GM19467 (cell line): ENCODE results near the gene TOGARAM2.
"Not testable (repeated sequence)": the region's sequence is repeated elsewhere in the genome, so short reads cannot be mapped to it uniquely, and the experiment has no call there.

ENCODE experiments used
- ATAC-seq: cut with Tn5 transposase; IDR thresholded peaks from one replicate; pipeline ENCODE4 v1.9.1; 2021; ENCODE audit warnings: mild to moderate bottlenecking, moderate library complexity; ENCODE audit not compliant: unreplicated experiment

Gene TOGARAM2

GRCh38 chr2:28976584-28976983 is 4.5 kb upstream of the TOGARAM2 start:
- ATAC-seq, result no peak

GRCh38 chr2:28977176-28977875 is 3.8 kb upstream of the TOGARAM2 start:
- no peak for ATAC-seq

- ATAC-seq, result not testable (repeated sequence)
Measured at GRCh38 chr2:28978001-28978400, 3.1 kb upstream of the TOGARAM2 start.

- no peak for ATAC-seq
Measured at GRCh38 chr2:28978606-28979005, 2.5 kb upstream of the TOGARAM2 start.

- ATAC-seq, result no peak
Measured at GRCh38 chr2:28979041-28979440, 2.1 kb upstream of the TOGARAM2 start.

- no peak for ATAC-seq
Measured at GRCh38 chr2:28979576-28980366, 1.3 kb upstream of the TOGARAM2 start.

- no peak for ATAC-seq
Measured at GRCh38 chr2:28980368-28981015, 606 bp upstream of the TOGARAM2 start.

GRCh38 chr2:28981620-28982376 is 700 bp downstream of the TOGARAM2 start:
- no peak for ATAC-seq

- ATAC-seq, result no peak
Measured at GRCh38 chr2:28982381-28982950, 1.4 kb downstream of the TOGARAM2 start.

- ATAC-seq, result no peak
Measured at GRCh38 chr2:28986429-28986828, 5.3 kb downstream of the TOGARAM2 start.

GRCh38 chr2:28989973-28990372 is 8.9 kb downstream of the TOGARAM2 start:
- ATAC-seq, result no peak

- ATAC-seq, result no peak
Measured at GRCh38 chr2:28990445-28990844, 9.3 kb downstream of the TOGARAM2 start.

GRCh38 chr2:28991021-28991420 is 9.9 kb downstream of the TOGARAM2 start:
- no peak for ATAC-seq

GRCh38 chr2:28991460-28991859 is 10.4 kb downstream of the TOGARAM2 start:
- no peak for ATAC-seq

- no peak for ATAC-seq
Measured at GRCh38 chr2:28993206-28993960, 12.3 kb downstream of the TOGARAM2 start.

GRCh38 chr2:28994074-28994473 is 13.0 kb downstream of the TOGARAM2 start:
- ATAC-seq, result no peak

- ATAC-seq, result no peak
Measured at GRCh38 chr2:28994679-28995078, 13.6 kb downstream of the TOGARAM2 start.

GRCh38 chr2:28995765-28996750 is 15.0 kb downstream of the TOGARAM2 start:
- no peak for ATAC-seq
